GM10248 (cell line): Measurements from ENCODE around the gene TDRD6.
"Not testable (repeated sequence)": the region's sequence is repeated elsewhere in the genome, so short reads cannot be mapped to it uniquely, and the experiment has no call there.

Experiments used
- CTCF ChIA-PET: fragments of 300-600 bp; sonication (Branson Sonifier 250); formaldehyde crosslinking; extraction: SDS; loops from one replicate; lab custom pipeline; 2021; ENCODE audit warnings: antibody characterized with exemption; lab: Yijun Ruan, JAX
- POLR2A ChIA-PET: fragments of 350-650 bp; sonication (Branson Sonifier 250); formaldehyde crosslinking; extraction: SDS; loops from one replicate; lab custom pipeline; 2020; ENCODE audit warnings: antibody characterized with exemption; lab: Yijun Ruan, JAX
- DNase-seq: peaks from one replicate; pipeline ENCODE4 v3.0.0; 2012; ENCODE audit errors: extremely low spot score
- CTCF ChIP-seq: IDR thresholded peaks from 2 replicates; pipeline ENCODE4 v1.5.1; 2012; ENCODE audit warnings: mild to moderate bottlenecking, low read depth; ENCODE audit errors: extremely low read depth, missing control alignments, control extremely low read depth

TDRD6 gene

GRCh38 chr6:46735720-46736031, 48.0 kb downstream of the TDRD6 start:
- no peak for DNase-seq
- no peak for TF ChIP-seq CTCF
- CTCF ChIA-PET: no interaction called here
- POLR2A ChIA-PET: no interaction called here

- no peak for DNase-seq
- TF ChIP-seq CTCF: no peak
- CTCF ChIA-PET: no interaction called here
- POLR2A ChIA-PET: no interaction called here
Measured at GRCh38 chr6:46736906-46737305, 49.2 kb downstream of the TDRD6 start.

- no peak for TF ChIP-seq CTCF
- DNase-seq: no peak
- CTCF ChIA-PET: no interaction called here
- POLR2A ChIA-PET: no interaction called here
Measured at GRCh38 chr6:46741482-46741881, 53.8 kb downstream of the TDRD6 start.

GRCh38 chr6:46741910-46742309, 54.2 kb downstream of the TDRD6 start:
- CTCF ChIA-PET: interaction anchor here (1.1 to 1.8 kb wide), 2 partner anchors 11 to 29 kb away, joined by 4 to 6 read pairs; no protein-coding TSS in a partner anchor

GRCh38 chr6:46743425-46744158, 55.9 kb downstream of the TDRD6 start:
- POLR2A ChIA-PET: no interaction called here
- CTCF ChIA-PET: interaction anchor here (1.6 to 1.8 kb wide), 2 partner anchors 13 to 68 kb away, joined by 4 to 6 read pairs; no protein-coding TSS in a partner anchor
- TF ChIP-seq CTCF: no peak
- no peak for DNase-seq

More at GRCh38 chr6:46741910-46742309, 54.2 kb downstream of the TDRD6 start:
- no peak for DNase-seq
- no peak for TF ChIP-seq CTCF
- POLR2A ChIA-PET: no interaction called here

- DNase-seq, POLR2A ChIA-PET, CTCF ChIA-PET: not testable (repeated sequence)
Measured at GRCh38 chr6:46744159-46744725, 56.6 kb downstream of the TDRD6 start.

- ChIA-PET CTCF (no interaction called here), POLR2A (no interaction called here)
- no peak for TF ChIP-seq CTCF
- no peak for DNase-seq
Measured at GRCh38 chr6:46745973-46746372, 58.3 kb downstream of the TDRD6 start.
